Lower leg skin (tissue), 3 donors: ENCODE data around the gene COX18.

Experiments
- POLR2A ChIP-seq, 2 donors: fragments of 450-650 bp; IDR thresholded peaks; one replicate each; pipeline ENCODE4 v1.6.1; 2016 to 2017; ENCODE audit warnings: antibody characterized with exemption in 2 of 2, mild to moderate bottlenecking in 1 of 2, moderate library complexity in 1 of 2
- TF ChIP-seq, protein P1 (sequence below), 3 donors: fragments of 450-650 bp; IDR thresholded peaks; one replicate each; pipeline ENCODE4 v1.5.1; 2016; ENCODE audit warnings: antibody characterized with exemption in 3 of 3, mild to moderate bottlenecking in 3 of 3, moderate library complexity in 2 of 3

DNA sequence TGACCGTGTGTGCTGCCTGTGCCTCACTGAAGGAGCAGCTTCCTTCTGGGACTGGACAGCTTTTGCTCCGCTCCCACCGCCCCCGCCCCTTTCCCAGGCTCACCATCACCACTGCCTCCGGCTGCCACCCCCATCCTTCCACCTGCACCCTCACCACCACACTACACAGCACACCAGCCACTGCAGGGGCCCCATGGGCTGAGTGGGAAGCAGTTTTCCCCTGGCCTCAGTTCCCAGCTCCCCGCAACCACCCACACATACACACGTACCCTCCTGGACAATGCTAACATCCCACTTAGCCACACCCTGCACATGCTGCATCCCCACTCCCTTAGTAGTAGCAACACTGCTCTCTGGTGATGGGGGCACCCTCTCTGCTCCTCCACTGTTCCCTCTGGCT is 29.6 kb upstream of the COX18 start:
- TF ChIP-seq, protein P1, sequence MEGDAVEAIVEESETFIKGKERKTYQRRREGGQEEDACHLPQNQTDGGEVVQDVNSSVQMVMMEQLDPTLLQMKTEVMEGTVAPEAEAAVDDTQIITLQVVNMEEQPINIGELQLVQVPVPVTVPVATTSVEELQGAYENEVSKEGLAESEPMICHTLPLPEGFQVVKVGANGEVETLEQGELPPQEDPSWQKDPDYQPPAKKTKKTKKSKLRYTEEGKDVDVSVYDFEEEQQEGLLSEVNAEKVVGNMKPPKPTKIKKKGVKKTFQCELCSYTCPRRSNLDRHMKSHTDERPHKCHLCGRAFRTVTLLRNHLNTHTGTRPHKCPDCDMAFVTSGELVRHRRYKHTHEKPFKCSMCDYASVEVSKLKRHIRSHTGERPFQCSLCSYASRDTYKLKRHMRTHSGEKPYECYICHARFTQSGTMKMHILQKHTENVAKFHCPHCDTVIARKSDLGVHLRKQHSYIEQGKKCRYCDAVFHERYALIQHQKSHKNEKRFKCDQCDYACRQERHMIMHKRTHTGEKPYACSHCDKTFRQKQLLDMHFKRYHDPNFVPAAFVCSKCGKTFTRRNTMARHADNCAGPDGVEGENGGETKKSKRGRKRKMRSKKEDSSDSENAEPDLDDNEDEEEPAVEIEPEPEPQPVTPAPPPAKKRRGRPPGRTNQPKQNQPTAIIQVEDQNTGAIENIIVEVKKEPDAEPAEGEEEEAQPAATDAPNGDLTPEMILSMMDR (IDR thresholded peaks at IDR 0.05) = no peak
- no peak for TF ChIP-seq POLR2A (IDR thresholded peaks at IDR 0.05)
